ENCODE measurements around the gene MRPL19.

MRPL19 gene

DNA sequence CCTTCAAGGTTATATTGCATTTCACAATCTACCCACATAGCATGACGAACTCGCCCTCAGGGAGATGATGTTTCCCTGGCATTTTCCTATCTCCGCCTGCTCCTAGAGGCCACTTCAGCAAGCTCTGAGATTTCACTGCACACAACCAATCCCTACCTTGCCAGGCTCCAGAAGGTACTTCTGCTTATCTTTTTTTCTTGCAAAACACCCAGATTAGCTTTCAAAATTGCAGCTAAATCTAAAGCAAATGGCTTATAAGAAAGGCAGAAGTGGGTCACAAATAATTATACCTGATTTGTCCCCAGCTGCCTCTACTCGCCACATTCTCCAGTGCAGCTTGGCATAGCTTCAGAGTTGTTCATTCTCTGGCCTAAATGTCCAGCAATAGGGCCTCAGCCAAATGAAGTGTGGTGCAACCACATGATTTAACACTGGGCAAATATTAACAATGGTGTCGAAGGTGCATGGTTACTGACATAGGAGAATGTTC is 32.4 kb upstream of the MRPL19 start:
- no peak for DNase-seq (ENCODE audit: low spot score)
- no peak for TF ChIP-seq CTCF (IDR thresholded peaks at IDR 0.05)
- Histone ChIP-seq H3K27ac (no peak overlapping the region), H3K4me3 (no peak overlapping the region)

GRCh38 chr2:75616406-75616805 is 30.2 kb upstream of the MRPL19 start:
- no peak for DNase-seq (ENCODE audit: low spot score)
- H3K27ac ChIP-seq, result no peak overlapping the region
- TF ChIP-seq CTCF (IDR thresholded peaks at IDR 0.05), result no peak
- H3K4me3 ChIP-seq, result no peak overlapping the region

GRCh38 chr2:75616933-75617332 is 29.6 kb upstream of the MRPL19 start:
- no peak for DNase-seq (ENCODE audit: low spot score)
- no peak for TF ChIP-seq CTCF (IDR thresholded peaks at IDR 0.05)
- no peak overlapping the region for H3K4me3 ChIP-seq
- no peak overlapping the region for H3K27ac ChIP-seq

DNA sequence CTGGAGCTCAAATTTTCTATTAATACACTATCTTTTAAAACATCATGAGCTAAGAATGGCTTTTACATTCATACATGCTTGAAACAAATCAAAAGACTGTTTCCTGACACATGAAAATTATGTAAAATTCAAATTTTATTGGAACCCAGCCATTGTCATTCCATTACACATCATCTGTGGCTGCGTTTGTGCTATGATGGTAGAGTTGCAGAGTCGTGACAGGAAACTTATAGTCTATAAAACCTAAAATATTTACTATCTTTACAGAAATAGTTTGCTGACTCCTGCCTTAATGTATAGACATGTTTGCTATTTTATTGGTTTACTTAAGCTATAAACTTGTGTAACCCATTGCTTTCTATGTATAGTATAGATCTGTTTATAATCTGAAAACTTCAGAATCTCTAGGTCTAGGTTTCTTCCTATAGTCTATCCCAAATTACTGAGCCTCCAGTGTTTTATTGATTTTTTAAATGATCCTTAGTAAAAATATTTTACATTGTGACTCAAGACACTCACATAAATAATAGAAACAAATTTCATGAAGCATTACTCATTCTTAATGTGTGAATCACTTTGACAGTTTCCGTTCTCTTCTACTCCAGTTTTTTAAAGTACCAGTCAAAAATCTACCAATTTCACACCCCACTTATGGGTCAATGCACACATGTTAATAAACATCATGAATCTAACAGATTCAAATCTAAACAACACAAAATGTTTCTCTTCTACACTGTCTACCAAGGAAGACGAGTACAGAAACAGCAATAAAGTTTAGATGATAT is 26.4 kb upstream of the MRPL19 start:
- Histone ChIP-seq H3K27ac (no peak overlapping the region), H3K4me3 (no peak overlapping the region)
- no peak for DNase-seq (ENCODE audit: low spot score)
- no peak for TF ChIP-seq CTCF (IDR thresholded peaks at IDR 0.05)

GRCh38 chr2:75621228-75621627 is 25.4 kb upstream of the MRPL19 start:
- DNase-seq (ENCODE audit: low spot score), result no peak
- Histone ChIP-seq H3K4me3 (no peak overlapping the region), H3K27ac (no peak overlapping the region)
- TF ChIP-seq CTCF (IDR thresholded peaks at IDR 0.05), result no peak

- Histone ChIP-seq H3K27ac (no peak overlapping the region), H3K4me3 (no peak overlapping the region)
- DNase-seq (ENCODE audit: low spot score), result no peak
- TF ChIP-seq CTCF (IDR thresholded peaks at IDR 0.05), result no peak
Observed at GRCh38 chr2:75622500-75622899, 24.1 kb upstream of the MRPL19 start.

- Histone ChIP-seq H3K4me3 (no peak overlapping the region), H3K27ac (no peak overlapping the region)
- no peak for TF ChIP-seq CTCF (IDR thresholded peaks at IDR 0.05)
- no peak for DNase-seq (ENCODE audit: low spot score)
Observed at GRCh38 chr2:75622929-75623328, 23.7 kb upstream of the MRPL19 start.

Data from coronary artery (tissue), 2 donors.